HS-5 (cell line): ENCODE measurements around the gene THAP9.

Experiments used
- DNase-seq: peaks from one replicate; pipeline ENCODE4 v3.0.0-alpha.2; 2012; ENCODE audit warnings: low read depth

The THAP9 gene

GRCh38 chr4:82957045-82957444 lies 56.5 kb downstream of the THAP9 start:
- DNase-seq: no peak

GRCh38 chr4:82965763-82966162 lies 65.2 kb downstream of the THAP9 start:
- DNase-seq: no peak

- no peak for DNase-seq
Measured at GRCh38 chr4:82968972-82969371, 68.4 kb downstream of the THAP9 start.

GRCh38 chr4:82969414-82969813 lies 68.9 kb downstream of the THAP9 start:
- DNase-seq: no peak
